Measurements from ENCODE around the gene STIMATE.

DNA sequence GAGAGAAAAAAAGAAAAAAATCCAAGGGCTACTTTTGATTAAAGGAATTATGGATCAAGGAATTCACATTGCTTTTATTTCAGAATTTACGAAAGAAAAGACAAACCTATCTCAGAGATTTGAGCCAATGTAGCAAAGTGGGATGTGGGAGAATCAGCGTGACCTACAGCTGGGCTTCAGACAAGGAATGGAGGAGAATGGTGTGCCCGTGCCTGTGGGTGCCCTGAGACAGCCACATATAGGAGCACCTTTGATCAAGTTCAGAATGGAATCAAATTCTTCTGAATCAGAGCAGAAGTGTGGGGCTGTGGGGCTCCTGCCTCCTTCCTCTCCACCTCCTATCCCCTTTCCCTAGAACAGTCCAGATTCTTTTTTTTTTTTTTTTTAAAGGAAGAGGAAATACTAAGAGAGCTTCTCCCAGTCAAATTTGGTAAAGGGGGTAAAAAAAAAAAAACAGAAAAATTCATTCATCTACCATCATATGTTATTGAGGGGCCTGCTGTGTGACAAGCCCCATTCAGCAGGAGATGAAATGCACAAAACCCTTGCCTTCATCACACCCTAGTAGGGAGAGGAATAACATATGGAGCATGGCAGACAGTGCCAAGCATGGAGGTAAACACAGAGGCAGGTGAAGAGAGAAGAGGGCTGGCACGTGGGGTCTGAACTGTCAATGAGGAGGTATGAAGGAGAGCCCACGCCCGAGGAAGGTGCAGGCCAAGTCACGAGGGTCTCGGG is 37.5 kb downstream of the STIMATE start:
- no peak for TF ChIP-seq POLR2AphosphoS5 (IDR thresholded peaks at IDR 0.05; ENCODE audit: low read depth, low read length)
- no peak for TF ChIP-seq REST (IDR thresholded peaks at IDR 0.05; ENCODE audit: insufficient read depth in 1 of 2, low read depth in 2 of 2, low read length in 2 of 2)
- no peak for TF ChIP-seq TAF1 (IDR thresholded peaks at IDR 0.05; ENCODE audit: borderline replicate concordance, insufficient read depth, low read length)
